NK-92 treated with Interleukin-12 subunit alpha and Interleukin-12 subunit beta, amount 100 ng/mL, for 24 hours (cell line): ENCODE measurements around the gene ZKSCAN1.
A peak's percentile ranks its signal among the peaks of the same experiment; 100 is the strongest.

Experiments
- DNase-seq: peaks from one replicate; lab custom pipeline; 2025; lab: John Stamatoyannopoulos, UW

The ZKSCAN1 gene

DNA sequence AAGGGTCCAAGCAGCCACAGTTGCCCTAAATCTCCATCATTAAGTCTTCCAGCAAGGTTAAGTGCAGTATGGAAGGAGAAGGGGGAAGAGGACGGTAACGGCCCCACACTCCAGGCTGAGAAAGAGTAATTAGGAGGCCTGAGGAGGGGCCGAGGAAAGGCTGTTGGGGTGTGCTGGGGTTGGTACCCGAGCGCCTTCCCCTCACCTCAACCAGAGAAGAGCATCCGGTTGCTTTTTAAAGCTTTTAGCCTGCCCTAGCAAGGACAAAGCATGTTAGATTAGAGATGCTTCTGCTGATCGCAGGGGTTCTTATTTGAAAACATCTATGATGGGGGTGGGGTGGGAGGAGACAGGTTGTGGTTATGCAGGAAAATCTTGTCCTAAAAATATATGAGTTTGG is 25.2 kb downstream of the ZKSCAN1 start:
- no peak for DNase-seq

DNA sequence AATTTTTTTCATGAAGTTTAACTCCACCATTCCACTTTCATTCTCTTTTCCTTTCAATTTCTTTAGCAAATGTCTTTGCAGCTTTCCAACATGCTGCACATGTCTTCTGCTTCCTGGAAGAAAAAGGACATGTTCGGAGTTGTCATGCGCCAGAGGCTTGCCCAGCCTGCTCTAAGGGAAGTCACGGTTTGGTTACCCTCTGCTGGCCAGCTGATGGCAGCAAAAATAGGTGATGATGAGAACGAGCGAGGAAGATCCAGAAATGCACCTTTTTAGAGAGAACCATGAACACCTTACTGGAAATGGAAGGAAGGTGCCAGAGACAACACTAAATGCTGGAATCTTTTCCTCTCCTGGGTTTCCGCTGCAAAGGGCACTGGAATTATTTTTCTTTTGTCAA is 29.3 kb downstream of the ZKSCAN1 start:
- DNase-seq, result no peak

- no peak for DNase-seq
Measured at GRCh38 chr7:100048680-100049079, 33.3 kb downstream of the ZKSCAN1 start.

DNA sequence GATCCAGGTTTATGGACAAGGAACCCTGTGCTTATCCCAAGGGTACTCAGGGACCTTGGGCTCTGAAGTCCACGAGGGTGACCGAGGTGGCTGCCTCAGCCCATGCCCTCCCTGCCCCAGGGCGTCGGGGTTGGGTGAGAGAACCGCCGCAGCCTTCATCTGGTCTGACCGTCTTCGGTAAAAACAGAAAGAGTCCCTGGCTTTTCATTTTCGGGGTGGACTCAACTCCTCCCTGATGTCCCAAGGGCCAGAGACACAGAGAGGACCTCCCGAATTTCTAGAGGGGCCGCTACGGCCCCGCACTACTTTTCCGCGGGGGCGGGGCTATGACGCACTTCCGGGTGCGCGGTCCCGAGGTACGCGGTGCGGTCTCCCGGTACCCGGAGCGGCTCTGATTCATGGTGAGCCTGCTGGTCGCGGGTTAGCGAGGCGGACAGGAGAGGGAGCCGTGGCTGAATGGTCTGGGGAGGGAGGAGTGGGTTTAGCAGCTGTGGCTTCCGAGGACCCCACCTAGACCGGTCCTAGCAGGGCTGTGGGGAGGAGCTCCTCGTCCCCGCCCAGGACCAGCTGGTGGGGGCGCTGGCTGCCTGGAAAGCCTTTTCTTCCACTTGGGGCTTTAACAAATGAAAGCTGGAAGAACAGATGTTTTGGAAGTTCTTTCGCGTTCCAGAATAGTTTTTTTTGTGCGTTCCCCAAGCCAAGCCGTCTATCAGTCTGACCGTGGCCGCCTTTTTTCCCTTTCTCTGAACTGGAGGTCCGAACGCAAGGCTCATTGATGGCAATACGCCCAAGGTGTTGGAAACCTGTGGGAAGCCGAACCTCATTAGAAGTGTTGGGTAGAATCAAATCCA is 34.3 kb downstream of the ZKSCAN1 start, which contains the start of gene ZSCAN21:
TSS of gene ZSCAN21 (plus strand) at position 334 of the 851 bp plus-strand sequence. CDS start 7,233 bp downstream, outside the sequence.
- peak; percentile 82 for DNase-seq

DNA sequence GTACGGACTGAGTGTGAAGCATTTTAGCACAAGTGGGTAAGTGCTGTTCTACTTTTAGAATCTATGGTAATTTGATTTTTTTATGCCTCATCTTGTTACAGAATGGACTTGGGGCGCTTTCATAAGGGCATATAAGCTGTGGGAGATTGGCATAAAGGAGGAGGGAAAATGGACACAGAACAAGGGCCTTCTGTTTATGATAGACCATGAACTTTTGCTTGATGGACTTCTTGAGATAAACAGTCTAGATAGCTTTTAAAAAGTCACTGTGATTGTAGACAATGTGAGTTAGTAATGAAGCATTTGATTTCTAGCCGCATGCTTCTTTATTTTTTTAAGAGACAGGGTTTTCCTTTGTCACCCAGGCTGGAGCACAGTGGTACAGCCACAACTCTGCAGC is 36.2 kb downstream of the ZKSCAN1 start:
- DNase-seq, result no peak

- no peak for DNase-seq
Measured at GRCh38 chr7:100053215-100053614, 37.8 kb downstream of the ZKSCAN1 start.

DNA sequence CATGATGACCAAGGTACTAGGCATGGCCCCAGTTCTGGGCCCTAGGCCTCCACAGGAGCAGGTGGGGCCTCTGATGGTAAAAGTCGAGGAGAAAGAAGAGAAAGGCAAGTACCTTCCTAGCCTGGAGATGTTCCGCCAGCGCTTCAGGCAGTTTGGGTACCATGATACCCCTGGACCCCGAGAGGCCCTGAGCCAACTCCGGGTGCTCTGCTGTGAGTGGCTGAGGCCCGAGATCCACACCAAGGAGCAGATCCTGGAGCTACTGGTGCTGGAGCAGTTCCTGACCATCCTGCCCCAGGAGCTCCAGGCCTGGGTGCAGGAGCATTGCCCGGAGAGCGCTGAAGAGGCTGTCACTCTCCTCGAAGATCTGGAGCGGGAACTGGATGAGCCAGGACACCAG is 41.6 kb downstream of the ZKSCAN1 start:
- no peak for DNase-seq

GRCh38 chr7:100059251-100059739 is 43.9 kb downstream of the ZKSCAN1 start:
- no peak for DNase-seq

- DNase-seq, result no peak
Measured at GRCh38 chr7:100061518-100062193, 46.3 kb downstream of the ZKSCAN1 start.

DNA sequence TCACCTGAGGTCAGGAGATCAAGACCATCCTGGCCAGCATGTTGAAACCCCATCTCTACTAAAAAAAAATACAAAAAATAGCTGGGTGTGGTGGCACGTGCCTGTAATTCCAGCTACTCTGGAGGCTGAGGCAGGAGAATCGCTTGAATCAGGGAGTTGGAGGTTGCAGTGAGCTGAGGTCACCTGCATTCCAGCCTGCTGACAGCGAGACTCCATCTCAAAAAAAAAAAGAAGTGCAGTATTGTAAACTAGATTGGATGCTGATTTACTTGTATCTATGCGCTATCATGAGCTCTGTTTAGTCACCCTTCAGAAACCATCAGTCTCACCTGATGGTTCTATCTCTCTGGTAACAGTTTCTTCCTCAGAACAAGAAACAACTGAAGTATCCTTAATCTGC is 48.0 kb downstream of the ZKSCAN1 start:
- no peak for DNase-seq

GRCh38 chr7:100064162-100064561 is 48.8 kb downstream of the ZKSCAN1 start:
- no peak for DNase-seq

DNA sequence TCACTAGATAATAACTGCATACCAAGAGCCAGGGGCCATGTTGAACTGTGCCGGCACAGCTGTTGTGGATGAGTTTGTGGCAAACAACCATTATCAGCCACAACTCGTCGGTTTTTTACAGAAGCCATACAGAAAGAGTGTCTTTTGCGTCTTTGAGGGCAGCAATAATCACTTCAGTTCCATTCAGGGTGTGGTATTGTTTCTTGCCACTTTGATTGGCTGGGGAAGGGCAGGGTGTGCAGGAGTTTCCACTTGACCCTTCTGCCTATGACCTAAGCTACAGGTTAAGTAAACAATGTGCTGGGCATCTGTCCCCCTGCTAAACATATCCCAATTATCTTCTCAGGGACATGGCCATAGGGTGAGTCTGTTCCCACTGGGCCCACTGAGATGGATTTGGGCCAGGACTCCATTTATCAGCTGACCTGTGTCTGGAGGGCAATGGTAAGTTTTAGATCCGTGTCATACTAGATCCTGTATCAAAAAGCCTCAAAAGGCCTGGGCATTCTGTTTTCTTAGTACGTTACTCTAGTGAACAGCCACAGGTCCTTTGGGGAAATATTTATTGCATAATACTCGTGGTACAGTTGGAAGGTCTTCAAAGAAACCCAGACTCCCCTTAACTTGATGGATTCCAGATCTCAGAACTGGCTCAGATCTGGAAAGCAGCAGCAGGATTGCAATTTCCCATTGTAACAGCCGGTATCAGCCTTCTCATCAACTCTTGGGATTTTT is 50.2 kb downstream of the ZKSCAN1 start:
- no peak for DNase-seq

DNA sequence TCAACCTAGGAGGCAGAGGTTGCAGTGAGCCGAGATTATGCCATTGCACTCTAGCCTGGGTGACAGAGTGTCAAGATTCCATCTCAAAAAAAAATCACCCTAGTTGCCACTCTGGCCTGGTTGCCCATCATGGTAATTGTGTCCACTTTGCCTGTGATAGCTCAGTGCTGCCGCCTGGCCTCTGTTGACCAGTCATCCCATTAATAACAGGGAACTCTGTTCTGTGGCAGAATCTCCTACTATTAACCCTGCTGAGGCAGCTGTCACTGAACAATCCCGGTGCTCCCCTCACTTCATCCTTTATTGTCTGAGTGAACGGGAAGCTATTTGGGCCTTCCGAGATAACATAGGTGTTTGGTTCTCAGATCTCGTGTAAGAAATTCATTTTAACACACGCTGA is 51.6 kb downstream of the ZKSCAN1 start:
- no peak for DNase-seq

GRCh38 chr7:100069991-100070390 is 54.6 kb downstream of the ZKSCAN1 start:
- no peak for DNase-seq

DNA sequence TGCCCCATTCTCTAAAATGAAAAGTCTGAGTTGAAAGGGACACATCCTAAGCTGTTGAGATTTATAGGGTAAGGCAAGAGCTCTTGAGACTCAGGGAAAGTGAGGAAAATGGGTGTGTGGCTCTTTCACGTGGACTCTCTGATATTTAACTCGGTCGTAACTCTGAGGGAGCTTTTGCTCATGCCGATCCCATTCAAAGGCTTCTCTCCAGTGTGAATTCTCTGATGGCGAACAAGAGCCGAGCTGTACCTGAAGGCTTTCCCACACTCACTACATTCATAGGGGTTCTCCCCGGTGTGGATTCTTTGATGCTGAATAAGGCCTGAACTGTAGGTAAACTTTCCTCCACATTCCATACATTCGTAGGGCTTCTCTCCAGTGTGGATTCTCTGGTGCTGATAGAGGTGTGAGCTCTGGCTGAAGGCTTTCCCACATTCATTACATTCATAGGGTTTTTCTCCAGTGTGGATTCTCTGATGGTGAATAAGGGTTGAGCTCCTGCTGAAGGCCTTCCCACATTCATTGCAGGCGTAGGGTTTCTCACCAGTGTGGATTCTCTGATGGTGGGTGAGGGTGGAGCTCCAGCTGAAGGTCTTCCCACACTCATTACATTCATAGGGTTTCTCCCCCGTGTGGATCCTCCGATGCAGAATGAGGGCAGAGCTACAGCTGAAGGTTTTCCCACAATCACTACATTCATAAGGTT is 55.8 kb downstream of the ZKSCAN1 start:
- DNase-seq, result no peak

- no peak for DNase-seq
Measured at GRCh38 chr7:100072462-100072861, 57.1 kb downstream of the ZKSCAN1 start.

DNA sequence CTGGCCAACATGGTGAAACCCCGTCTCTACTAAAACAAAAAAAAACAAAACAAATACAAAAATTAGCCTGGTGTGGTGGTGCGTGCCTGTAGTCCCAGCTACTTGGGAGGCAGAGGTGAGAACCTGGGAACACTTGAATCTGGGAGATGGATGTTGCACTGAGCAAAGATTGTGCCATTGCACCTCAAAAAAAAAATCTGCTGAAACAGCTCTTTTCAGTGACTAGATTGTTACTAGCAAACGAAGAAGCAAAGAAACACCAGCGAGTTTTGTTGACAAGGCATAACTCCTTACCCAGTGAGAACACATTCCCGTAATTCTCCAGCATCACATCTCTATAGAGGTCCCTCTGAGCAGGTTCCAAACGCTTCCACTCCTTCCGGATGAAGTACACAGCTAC is 59.4 kb downstream of the ZKSCAN1 start:
- no peak for DNase-seq

GRCh38 chr7:100075418-100075817 is 60.0 kb downstream of the ZKSCAN1 start:
- no peak for DNase-seq

DNA sequence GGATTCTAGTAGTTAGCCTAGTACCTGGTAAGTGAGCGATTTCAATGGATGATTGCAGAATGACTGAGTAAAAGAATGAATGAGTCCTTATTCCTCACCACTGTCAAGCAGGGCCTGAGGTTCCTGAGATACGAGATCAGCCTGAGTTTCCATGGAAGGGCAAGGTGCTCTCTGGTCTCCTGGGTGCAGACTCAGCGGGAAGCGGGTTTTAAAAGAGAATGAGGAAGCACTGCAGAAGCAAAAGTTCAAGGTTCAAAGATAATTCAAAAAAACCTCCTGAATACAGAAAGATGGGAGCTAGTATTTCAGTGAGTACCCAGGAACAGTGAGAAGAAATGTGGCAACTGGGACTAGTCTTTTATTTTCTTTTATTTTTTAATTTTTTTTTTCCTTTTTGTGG is 61.8 kb downstream of the ZKSCAN1 start:
- DNase-seq, result no peak

DNA sequence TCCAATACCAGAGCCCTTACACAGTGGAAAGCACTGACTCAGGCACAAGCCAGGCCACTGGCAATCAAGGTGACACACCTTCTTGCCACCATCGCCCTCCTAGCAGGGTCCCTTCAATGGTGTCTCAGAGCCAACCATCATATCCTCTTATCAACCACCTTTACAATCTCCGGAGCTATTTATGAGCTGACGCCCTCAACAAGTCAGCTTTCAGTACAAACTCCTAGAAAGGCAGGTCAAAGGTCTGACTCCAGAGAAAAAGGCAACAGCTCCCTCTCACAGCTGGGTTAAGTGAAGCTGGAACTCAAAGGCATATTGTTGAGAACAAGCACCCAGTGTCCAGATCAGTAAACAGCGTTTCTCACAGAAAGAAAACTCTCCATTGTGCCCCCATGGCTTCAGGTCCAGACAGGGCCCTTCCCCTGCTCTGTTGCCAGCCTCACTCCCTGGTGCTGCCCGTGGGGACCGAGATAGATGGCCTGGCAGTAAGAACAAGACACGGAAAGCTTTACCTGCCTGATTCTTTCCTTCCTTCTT is 63.7 kb downstream of the ZKSCAN1 start:
- no peak for DNase-seq

DNA sequence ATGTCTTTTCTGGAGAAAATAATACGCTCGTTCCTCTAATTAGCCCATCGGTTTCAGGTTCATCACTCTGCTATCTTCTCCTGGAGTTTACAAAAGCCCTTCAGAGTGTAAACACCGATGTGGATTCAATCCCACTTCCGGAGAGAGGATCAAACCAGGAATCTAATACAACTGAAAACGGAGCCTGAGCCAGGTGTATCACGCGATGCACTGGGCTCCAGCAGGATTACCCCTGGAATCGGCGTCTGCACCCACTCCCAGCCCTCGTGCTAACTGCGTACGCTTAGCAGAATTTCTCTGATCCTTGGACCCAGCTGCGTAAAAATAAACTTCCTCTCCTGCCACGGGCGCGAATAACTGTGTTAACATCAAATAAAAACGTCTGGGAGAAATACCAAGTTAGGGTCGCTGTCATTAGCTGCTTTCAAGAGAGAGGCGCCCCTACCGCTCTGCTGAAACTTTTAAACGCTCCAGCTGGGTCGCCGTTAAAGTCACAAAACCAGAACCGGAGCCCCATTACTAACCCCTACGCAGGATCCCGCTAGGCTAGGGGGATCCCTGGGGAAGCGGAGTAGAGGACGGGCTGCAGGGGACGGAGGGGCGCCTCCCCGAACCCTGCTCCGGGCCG is 65.6 kb downstream of the ZKSCAN1 start:
- no peak for DNase-seq
